ENCODE results near the gene HS3ST6. TPM values are rescaled to one million over a fixed set of nuclear protein-coding genes. Genes with fewer than 3 reads are reported as not detected.

HS3ST6 gene
- total RNA-seq, 2 donors from 2014 or later = not detected

DNA sequence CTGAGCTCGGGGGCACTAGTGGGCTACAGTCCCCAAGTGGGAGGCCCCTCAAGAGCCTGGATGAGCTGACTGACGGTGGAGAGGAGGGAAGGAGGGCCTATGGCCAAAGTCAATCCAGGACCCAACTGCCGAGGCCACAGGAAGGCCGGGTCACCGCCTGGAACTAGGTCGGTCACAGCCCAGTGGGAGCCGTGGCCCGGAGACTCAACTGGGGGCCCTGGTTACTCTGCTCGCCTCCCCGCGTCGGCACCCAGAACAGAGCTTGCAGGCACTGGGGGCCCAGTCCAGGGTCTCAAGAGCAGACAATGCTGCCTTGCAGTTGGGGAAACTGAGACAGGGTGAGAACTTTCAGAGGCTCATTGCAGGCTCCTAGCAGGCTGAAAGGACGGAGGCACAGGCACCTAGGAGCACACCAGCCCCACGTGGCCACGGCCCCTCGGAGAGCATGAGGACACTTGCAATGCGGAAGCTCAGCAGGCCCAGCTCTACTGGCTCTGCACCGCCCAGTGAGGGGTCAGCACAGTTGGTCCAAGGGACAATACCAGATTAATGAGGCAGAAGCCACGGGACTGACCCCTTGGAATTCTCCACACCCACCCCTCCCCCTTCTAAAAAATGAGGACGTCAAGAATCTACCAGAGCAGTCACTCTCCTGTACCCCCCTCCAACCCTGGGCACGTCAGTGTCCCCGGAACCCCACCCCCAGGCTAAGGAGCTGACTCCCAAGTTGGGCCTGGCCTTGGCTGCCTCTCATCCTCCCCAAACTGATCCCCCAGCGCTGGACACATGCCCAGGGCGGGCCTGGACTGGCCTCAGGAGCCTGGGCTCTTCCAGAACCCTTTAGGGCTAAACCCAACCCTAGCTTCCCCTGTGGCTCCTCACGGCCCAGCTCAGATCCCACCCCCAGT, 2.2 kb downstream of the HS3ST6 start:
- Mint-ChIP-seq H3K4me1 (ENCODE audit: low read depth) (peaks cover 6% of the 10 kb centered on the region), H3K27me3 (ENCODE audit: low read depth) (peaks cover 37% of the 10 kb centered on the region)
- ATAC-seq (replicated peaks in 1 of 2) = no peak

DNA sequence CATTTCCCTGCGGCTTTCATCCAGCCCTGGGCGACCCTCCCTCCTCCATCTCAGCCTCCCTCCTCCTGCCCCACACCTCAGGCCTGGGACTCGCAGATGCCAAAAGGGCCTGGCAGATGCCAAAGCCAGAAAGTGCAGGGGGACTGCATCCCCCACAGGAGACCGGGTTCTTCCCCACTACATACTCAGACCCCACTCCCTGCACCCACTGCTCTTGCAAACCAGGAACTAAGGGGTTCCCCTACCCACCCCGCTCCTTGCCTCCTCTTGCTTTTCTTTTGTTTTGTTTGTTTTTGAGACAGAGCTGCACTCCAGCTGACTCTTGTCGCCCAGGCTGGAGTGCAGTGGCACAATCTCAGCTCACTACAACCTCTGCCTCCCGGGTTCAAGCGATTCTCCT, 3.2 kb downstream of the HS3ST6 start:
- ATAC-seq (replicated peaks in 1 of 2) (no peak), DNase-seq (no peak)
- Mint-ChIP-seq H3K4me3 (no peak overlapping the region), H3K36me3 (ENCODE audit: insufficient read depth in 2 of 2) (no peaks in the 10 kb centered on the region), H3K4me1 (ENCODE audit: low read depth) (no peaks in the 10 kb centered on the region), H3K27me3 (ENCODE audit: low read depth) (peaks cover 27% of the 10 kb centered on the region), H3K27ac (no peak overlapping the region), H3K9me3 (no peaks in the 10 kb centered on the region)

More for the DNA sequence above, 2.2 kb downstream of the HS3ST6 start:
- Mint-ChIP-seq H3K27ac (no peak overlapping the region), H3K9me3 (no peaks in the 10 kb centered on the region), H3K36me3 (ENCODE audit: insufficient read depth in 2 of 2) (no peaks in the 10 kb centered on the region), H3K4me3 (no peak overlapping the region)
- DNase-seq = no peak

DNA sequence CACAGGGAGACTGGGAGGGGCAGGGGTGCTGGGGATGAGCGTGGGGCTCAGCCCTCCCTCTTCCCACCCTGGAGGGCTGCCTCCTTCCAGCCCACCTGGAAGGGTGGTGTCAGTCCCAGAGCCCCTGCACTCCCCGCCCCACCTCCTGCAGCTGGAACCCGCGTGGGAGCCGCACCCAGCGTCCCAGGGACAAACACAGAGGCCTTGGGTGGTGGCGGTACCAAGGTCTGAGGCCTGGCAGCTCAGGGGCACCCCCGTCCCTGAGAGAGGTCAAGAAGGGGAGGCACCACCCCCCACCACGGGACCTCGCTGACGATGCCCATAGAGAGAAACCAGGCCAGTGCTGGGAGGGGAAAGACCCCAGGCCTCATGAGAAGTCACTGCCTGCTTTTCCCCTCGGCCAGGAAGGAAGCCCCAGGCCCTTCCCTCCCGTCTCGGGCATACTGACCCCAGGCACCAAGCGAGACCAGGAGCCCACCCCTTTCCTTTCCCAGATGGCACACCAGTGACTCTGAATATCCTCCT, 4.1 kb downstream of the HS3ST6 start:
- no peak overlapping the region for H3K27ac Mint-ChIP-seq

DNA sequence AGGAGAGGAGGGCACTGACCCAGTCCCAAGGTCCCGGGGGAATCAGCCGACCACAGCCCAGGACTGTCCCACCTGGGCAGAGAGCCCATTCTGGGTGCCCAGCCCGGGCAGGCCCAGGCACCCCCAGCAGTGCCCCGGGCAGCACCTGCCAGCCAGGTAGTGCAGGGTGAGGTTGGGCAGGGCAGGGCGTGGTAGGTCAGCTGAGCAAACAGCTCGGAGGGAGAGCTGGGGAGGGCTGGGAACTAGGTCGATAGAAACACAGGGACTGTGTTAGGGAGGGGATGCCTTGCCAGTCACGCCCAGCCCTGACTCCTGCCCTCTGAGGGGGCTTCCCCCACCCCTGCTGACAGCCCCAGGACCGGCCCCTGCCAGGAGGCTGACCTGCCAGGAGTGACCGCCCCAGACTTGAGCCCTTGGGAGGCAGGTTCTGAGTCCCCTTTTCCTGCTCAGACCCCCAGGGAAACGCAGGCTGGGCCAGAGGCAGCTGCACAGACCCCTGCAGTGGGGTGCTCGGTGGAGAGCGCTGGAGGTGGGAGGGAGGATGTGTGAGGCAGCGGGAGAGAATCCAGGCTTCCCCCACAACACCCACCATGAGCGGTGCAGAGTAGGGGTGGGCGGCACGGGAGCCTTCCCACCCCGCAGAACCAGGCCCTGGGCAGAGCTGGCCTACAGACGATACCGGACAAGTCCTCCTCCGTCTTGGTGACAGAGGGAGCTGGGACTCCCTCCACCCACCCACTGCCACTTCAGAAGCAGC, 4.7 kb downstream of the HS3ST6 start:
- Mint-ChIP-seq H3K36me3 (ENCODE audit: insufficient read depth in 2 of 2) (no peaks in the 10 kb centered on the region), H3K27ac (no peak overlapping the region), H3K9me3 (no peaks in the 10 kb centered on the region), H3K4me3 (no peak overlapping the region), H3K27me3 (ENCODE audit: low read depth) (peaks cover 33% of the 10 kb centered on the region), H3K4me1 (ENCODE audit: low read depth) (no peaks in the 10 kb centered on the region)
- DNase-seq = no peak
- ATAC-seq (replicated peaks in 1 of 2) = no peak

More for the DNA sequence above, 4.1 kb downstream of the HS3ST6 start:
- Mint-ChIP-seq H3K9me3 (no peaks in the 10 kb centered on the region), H3K36me3 (ENCODE audit: insufficient read depth in 2 of 2) (no peaks in the 10 kb centered on the region), H3K4me3 (no peak overlapping the region), H3K4me1 (ENCODE audit: low read depth) (no peaks in the 10 kb centered on the region), H3K27me3 (ENCODE audit: low read depth) (peaks cover 27% of the 10 kb centered on the region)
- ATAC-seq (replicated peaks in 1 of 2) (no peak), DNase-seq (no peak)

DNA sequence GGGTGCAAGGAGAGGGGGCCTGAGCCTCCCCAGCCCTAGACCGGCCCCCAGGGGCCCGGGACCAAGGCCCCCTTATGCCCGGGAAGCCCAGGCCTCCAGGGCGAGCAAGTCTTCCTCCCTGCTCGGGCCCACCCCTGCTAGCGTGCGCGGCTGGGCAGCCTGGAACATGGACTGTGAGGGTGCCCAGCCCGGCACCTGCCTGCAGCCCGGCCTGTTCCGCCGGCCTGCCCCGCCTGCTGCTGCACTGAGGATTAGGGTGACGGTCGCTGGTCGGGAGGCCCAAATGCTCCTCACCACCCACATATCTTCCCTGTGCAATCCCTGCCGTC, 6.0 kb downstream of the HS3ST6 start:
- no peaks in the 10 kb centered on the region for H3K9me3 Mint-ChIP-seq
- peaks cover 33% of the 10 kb centered on the region for H3K27me3 Mint-ChIP-seq (ENCODE audit: low read depth)
- no peaks in the 10 kb centered on the region for H3K4me1 Mint-ChIP-seq (ENCODE audit: low read depth)
- H3K4me3 Mint-ChIP-seq = no peak overlapping the region
- ATAC-seq (replicated peaks in 1 of 2) (no peak), DNase-seq (no peak)
- H3K27ac Mint-ChIP-seq = no peak overlapping the region
- H3K36me3 Mint-ChIP-seq (ENCODE audit: insufficient read depth in 2 of 2) = no peaks in the 10 kb centered on the region

DNA sequence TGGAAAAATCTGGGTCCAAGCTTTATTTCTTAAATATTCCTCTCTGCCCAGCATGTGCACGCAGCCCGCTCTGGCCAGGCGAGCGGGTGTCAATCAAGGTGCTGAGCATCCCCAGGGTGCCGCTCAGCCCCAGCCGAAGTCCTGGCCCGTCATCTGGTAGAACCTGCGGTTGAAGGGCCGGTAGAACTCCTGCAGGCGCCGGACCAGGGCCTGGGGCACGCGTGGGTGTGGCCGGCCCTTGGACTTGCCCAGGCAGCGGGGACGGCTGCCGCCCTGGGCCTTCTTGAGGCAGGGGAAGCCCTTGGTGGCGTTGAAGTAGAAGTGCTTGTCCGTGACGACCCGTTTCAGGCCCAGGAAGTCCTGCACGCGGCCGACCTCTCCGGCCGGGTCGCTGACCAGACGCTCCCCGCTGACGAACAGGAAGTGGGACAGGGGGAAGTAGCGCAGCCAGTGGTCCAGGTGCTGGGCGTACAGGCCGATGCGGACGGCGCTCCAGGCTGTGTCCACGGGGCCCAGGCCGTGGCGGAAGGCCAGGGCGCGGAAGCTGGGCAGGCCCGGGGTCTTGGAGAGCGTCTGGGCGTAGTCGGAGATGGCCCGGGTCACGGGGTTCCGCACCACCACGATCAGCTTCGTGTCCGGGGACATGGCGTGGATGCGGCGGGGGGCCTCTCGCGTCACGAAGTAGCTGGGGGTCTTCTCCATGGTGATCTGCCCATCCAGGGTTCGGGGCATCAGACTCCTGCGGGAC, 6.6 kb downstream of the HS3ST6 start:
- DNase-seq (no peak), ATAC-seq (replicated peaks in 1 of 2) (no peak)
- no peaks in the 10 kb centered on the region for H3K4me1 Mint-ChIP-seq (ENCODE audit: low read depth)
- H3K36me3 Mint-ChIP-seq (ENCODE audit: insufficient read depth in 2 of 2) = no peaks in the 10 kb centered on the region
- peaks cover 27% of the 10 kb centered on the region for H3K27me3 Mint-ChIP-seq (ENCODE audit: low read depth)
- H3K27ac Mint-ChIP-seq = no peak overlapping the region
- no peaks in the 10 kb centered on the region for H3K9me3 Mint-ChIP-seq
- no peak overlapping the region for H3K4me3 Mint-ChIP-seq

DNA sequence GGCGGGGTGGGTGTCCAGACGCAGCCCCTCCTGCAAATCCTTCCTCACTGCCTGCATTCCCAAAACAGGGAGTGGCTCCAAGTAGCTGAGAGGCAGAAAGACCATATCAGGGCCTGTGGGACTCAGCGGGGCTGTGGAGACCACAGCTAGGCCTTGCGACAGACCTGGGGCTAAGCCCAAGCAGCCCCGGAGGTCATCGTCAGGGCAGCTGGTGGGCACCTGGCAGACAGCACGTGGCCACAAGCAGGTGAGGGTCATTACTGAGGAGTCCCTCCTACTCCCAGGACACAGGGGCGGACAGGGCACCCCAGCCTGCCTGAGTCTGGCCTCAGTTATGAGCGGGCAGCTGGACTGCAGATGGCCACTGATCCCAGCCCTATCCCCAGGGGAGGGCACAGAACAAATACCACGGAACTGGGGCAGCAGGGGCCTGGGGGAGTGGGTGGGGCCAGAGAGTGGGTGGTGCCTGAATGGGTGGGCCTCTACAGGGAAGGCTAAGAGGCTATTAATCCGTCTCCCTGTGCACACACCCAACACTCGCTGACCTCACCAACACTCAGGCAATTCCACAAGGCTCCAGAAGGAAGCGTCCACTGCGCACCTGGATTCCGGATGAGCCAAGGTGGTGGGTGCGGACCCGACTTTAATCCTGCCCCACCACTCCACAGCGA, 8.5 kb downstream of the HS3ST6 start:
- ATAC-seq (replicated peaks in 1 of 2) = no peak
- H3K36me3 Mint-ChIP-seq (ENCODE audit: insufficient read depth in 2 of 2) = no peaks in the 10 kb centered on the region

DNA sequence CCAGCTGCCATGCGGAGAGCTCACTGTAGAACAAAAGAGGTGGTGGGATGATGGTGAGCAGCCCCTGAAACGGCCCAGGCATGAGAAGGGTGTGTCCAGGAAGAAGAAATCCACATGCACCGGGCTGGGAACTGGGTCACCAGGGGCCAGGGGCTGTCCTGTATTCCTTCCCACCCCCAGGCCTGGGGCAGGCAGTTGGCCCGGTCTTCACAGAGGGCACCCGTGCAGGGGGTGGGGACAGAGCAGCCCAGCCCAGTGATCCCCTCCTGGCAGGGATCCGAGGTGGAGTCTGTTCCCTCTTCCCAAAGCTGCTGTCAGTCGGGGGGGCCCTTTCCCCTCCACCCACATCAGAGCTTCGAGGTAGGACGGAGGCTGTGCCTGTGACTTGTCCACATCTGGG, 9.2 kb downstream of the HS3ST6 start:
- ATAC-seq (replicated peaks in 1 of 2) (no peak), DNase-seq (no peak)
- peaks cover 13% of the 10 kb centered on the region for H3K27me3 Mint-ChIP-seq (ENCODE audit: low read depth)
- no peak overlapping the region for H3K4me3 Mint-ChIP-seq
- H3K9me3 Mint-ChIP-seq = no peaks in the 10 kb centered on the region
- no peaks in the 10 kb centered on the region for H3K36me3 Mint-ChIP-seq (ENCODE audit: insufficient read depth in 2 of 2)
- H3K27ac Mint-ChIP-seq = no peak overlapping the region
- no peaks in the 10 kb centered on the region for H3K4me1 Mint-ChIP-seq (ENCODE audit: low read depth)

More for the DNA sequence above, 8.5 kb downstream of the HS3ST6 start:
- no peak overlapping the region for H3K27ac Mint-ChIP-seq
- no peak overlapping the region for H3K4me3 Mint-ChIP-seq
- no peaks in the 10 kb centered on the region for H3K4me1 Mint-ChIP-seq (ENCODE audit: low read depth)
- peaks cover 13% of the 10 kb centered on the region for H3K27me3 Mint-ChIP-seq (ENCODE audit: low read depth)
- H3K9me3 Mint-ChIP-seq = no peaks in the 10 kb centered on the region
- DNase-seq = no peak

DNA sequence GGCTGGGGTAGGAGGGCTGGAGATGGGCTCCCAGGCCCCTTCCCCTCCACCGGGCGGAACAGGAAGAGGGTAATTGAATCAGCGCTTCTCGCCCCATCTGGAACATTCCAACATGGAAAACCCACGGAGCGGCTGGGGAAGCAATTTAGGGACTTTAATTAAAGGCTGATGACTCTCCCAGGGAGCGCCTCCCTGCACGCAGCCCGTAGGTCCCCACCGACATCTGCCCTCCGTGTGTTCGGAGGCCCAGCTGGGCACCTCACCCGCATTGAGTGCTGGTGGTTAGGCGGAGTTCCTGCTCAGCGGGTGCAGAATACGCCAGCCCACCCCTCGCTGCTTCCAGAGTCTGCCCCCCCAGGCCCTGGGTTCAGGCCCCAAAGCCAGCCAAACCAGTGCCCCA, 10.0 kb downstream of the HS3ST6 start:
- ATAC-seq (replicated peaks in 1 of 2) = no peak
- no peaks in the 10 kb centered on the region for H3K9me3 Mint-ChIP-seq
- H3K4me1 Mint-ChIP-seq (ENCODE audit: low read depth) = no peaks in the 10 kb centered on the region
- DNase-seq = no peak
- H3K27me3 Mint-ChIP-seq (ENCODE audit: low read depth) = peaks cover 13% of the 10 kb centered on the region
- H3K27ac Mint-ChIP-seq = no peak overlapping the region
- H3K4me3 Mint-ChIP-seq = no peak overlapping the region
- no peaks in the 10 kb centered on the region for H3K36me3 Mint-ChIP-seq (ENCODE audit: insufficient read depth in 2 of 2)

DNA sequence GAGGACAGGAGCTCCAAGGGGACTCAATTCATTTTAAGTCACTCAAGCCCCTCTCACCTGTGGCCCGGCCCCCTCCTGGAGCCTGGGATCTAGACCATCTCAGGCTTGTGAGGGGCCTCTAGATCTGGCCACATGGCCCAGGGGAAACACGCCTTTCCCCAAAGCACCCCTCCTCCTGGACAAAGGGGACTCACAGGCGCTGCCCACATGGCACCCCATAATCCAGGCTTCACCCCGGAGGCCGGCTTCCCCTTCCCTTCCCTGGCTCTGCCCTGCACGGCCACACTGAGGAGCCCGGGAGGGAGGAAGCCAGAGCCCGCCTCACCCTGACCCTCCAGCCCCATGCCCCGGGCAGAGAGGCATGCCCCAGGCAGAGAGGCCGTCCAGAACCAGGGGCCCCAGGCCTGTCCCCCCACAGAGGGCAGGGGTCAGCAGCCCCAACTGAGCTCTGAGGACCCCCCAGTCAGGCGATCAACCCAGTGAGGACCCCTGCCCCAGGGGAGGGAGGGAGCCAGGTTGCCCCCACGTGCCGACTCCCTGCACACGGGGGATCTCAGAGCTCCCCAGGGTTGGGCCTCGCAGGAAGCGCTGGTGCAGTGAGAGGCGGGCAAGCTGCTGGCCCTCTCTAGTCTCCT, 10.9 kb downstream of the HS3ST6 start:
- ATAC-seq (replicated peaks in 1 of 2) = no peak

DNA sequence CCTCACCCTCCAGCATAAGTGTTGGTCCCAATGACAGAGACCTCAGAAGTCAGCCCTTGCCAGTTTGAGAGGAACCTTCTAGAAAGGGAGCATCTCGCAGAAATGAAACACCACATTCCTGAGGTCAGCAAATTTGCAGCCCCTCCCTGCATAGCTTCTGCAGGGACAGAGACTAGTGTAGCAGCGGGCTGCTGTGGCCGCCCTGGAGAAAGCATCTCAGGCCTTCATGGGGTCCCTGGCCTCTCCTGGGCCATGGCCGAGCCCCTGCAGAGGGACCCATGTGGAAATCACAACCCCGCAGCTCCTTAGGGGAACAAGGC, 11.4 kb downstream of the HS3ST6 start:
- no peak for ATAC-seq (replicated peaks in 1 of 2)
- no peaks in the 10 kb centered on the region for H3K9me3 Mint-ChIP-seq

More for the DNA sequence above, 10.9 kb downstream of the HS3ST6 start:
- no peak overlapping the region for H3K4me3 Mint-ChIP-seq
- no peaks in the 10 kb centered on the region for H3K4me1 Mint-ChIP-seq (ENCODE audit: low read depth)
- no peak for DNase-seq
- H3K9me3 Mint-ChIP-seq = no peaks in the 10 kb centered on the region
- H3K27ac Mint-ChIP-seq = no peak overlapping the region
- H3K27me3 Mint-ChIP-seq (ENCODE audit: low read depth) = peaks cover 13% of the 10 kb centered on the region
- no peaks in the 10 kb centered on the region for H3K36me3 Mint-ChIP-seq (ENCODE audit: insufficient read depth in 2 of 2)

DNA sequence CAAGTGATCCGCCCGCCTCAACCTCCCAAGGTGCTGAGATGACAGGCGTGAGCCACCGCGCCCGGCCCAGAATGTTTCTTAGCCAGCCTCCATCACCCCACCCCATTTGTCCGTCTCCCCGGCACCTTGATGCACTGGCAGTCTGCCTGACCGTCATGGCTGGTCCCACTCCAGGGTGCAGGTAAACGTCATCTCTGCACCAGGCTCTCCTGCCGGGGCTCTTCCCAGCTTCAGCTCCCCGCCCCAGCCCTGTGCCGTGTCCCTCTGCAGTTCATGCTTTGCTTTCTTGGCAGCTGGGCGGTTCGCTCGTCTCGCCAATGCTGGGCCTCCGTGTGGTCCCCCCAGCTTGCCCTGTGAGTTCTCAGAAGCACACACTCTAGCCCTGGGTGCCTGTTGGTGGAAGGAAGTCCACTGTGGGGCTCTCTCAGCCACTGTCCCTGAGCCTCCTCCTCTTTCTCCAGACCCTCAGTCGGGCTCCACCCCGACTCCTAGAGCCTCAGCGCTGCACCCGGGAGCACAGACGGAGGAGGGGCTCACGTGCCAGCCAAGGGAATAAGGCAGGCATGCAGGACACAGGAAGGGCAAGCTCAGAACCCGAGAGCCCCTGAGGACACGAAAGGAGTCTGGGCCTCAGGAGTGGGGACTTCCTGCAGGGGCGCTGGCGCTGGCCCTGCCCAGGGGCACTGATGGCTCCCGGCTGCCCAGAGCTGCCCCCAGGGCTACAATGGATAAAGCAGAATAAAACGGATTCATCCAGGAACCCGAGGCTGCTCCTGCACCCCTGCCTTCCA, 12.0 kb downstream of the HS3ST6 start:
- H3K9me3 Mint-ChIP-seq = no peaks in the 10 kb centered on the region
- ATAC-seq (replicated peaks in 1 of 2) = no peak
- no peak overlapping the region for H3K27ac Mint-ChIP-seq
- H3K27me3 Mint-ChIP-seq (ENCODE audit: low read depth) = peaks cover 13% of the 10 kb centered on the region
- H3K4me1 Mint-ChIP-seq (ENCODE audit: low read depth) = no peaks in the 10 kb centered on the region
- no peak for DNase-seq
- no peak overlapping the region for H3K4me3 Mint-ChIP-seq
- no peaks in the 10 kb centered on the region for H3K36me3 Mint-ChIP-seq (ENCODE audit: insufficient read depth in 2 of 2)

More for the DNA sequence above, 11.4 kb downstream of the HS3ST6 start:
- Mint-ChIP-seq H3K4me1 (ENCODE audit: low read depth) (no peaks in the 10 kb centered on the region), H3K4me3 (no peak overlapping the region), H3K27me3 (ENCODE audit: low read depth) (peaks cover 13% of the 10 kb centered on the region), H3K36me3 (ENCODE audit: insufficient read depth in 2 of 2) (no peaks in the 10 kb centered on the region), H3K27ac (no peak overlapping the region)
- DNase-seq = no peak

All from activated T-cell treated with anti-CD3 and anti-CD28 coated beads, Interleukin-2, amount 50 U/mL, for 72 hours (primary cell).